Activated T-helper 9 cell treated with anti-CD3 and anti-CD28 coated beads, Interleukin-2, amount 50 U/mL, for 16 hours (primary cell): ENCODE results near the gene YWHAE.
"Not testable (repeated sequence)": the region's sequence is repeated elsewhere in the genome, so short reads cannot be mapped to it uniquely, and the experiment has no call there.

Source experiments
- DNase-seq: peaks from one replicate; pipeline ENCODE4 v3.0.0-alpha.2; 2020; ENCODE audit warnings: low read depth

YWHAE gene

GRCh38 chr17:1412185-1413110, 12.4 kb upstream of the YWHAE start:
- no peak for DNase-seq

- no peak for DNase-seq
Measured at GRCh38 chr17:1402262-1402586, 2.2 kb upstream of the YWHAE start.

GRCh38 chr17:1398931-1399678, 917 bp downstream of the YWHAE start:
- peak; percentile 11 for DNase-seq

GRCh38 chr17:1398028-1398427, 2.0 kb downstream of the YWHAE start:
- DNase-seq = no peak

GRCh38 chr17:1395876-1396665, 4.0 kb downstream of the YWHAE start:
- DNase-seq = not testable (repeated sequence)

- DNase-seq = no peak
Measured at GRCh38 chr17:1391577-1391976, 8.4 kb downstream of the YWHAE start.

GRCh38 chr17:1390432-1391367, 9.3 kb downstream of the YWHAE start:
- DNase-seq = no peak

GRCh38 chr17:1387490-1388227, 12.4 kb downstream of the YWHAE start:
- not testable (repeated sequence) for DNase-seq

- not testable (repeated sequence) for DNase-seq
Measured at GRCh38 chr17:1386675-1387190, 13.3 kb downstream of the YWHAE start.

GRCh38 chr17:1386265-1386664, 13.8 kb downstream of the YWHAE start:
- no peak for DNase-seq

GRCh38 chr17:1385861-1386260, 14.2 kb downstream of the YWHAE start:
- DNase-seq = no peak

- no peak for DNase-seq
Measured at GRCh38 chr17:1384905-1385435, 15.1 kb downstream of the YWHAE start.

- DNase-seq = peak; percentile 23
Measured at GRCh38 chr17:1379930-1380313, 20.1 kb downstream of the YWHAE start.

GRCh38 chr17:1379208-1379929, 20.7 kb downstream of the YWHAE start:
- DNase-seq = no peak

- DNase-seq = not testable (repeated sequence)
Measured at GRCh38 chr17:1378476-1378860, 21.6 kb downstream of the YWHAE start.

GRCh38 chr17:1377334-1377733, 22.7 kb downstream of the YWHAE start:
- DNase-seq = no peak

- DNase-seq = no peak
Measured at GRCh38 chr17:1376061-1376460, 24.0 kb downstream of the YWHAE start.

- DNase-seq = no peak
Measured at GRCh38 chr17:1375615-1376014, 24.4 kb downstream of the YWHAE start.

- no peak for DNase-seq
Measured at GRCh38 chr17:1374431-1375177, 25.4 kb downstream of the YWHAE start.
